Measurements from ENCODE around the gene SMAD9.
A peak's percentile ranks its signal among the peaks of the same experiment; 100 is the strongest.

SMAD9 gene

GRCh38 chr13:36862002-36862685, 57.9 kb downstream of the SMAD9 start:
- DNase-seq: no peak

- DNase-seq: no peak
Measured at GRCh38 chr13:36859259-36859658, 60.8 kb downstream of the SMAD9 start.

- no peak for DNase-seq
Measured at GRCh38 chr13:36858290-36858689, 61.7 kb downstream of the SMAD9 start.

- no peak for DNase-seq
Measured at GRCh38 chr13:36857253-36857652, 62.8 kb downstream of the SMAD9 start.

GRCh38 chr13:36850790-36851438, 69.1 kb downstream of the SMAD9 start:
- no peak for DNase-seq

GRCh38 chr13:36848199-36848982, 71.6 kb downstream of the SMAD9 start:
- DNase-seq: no peak

GRCh38 chr13:36847606-36848005, 72.4 kb downstream of the SMAD9 start:
- DNase-seq: no peak

- DNase-seq: no peak
Measured at GRCh38 chr13:36841391-36841790, 78.6 kb downstream of the SMAD9 start.

GRCh38 chr13:36840718-36841250, 79.3 kb downstream of the SMAD9 start:
- no peak for DNase-seq

GRCh38 chr13:36839981-36840380, 80.1 kb downstream of the SMAD9 start:
- no peak for DNase-seq

- DNase-seq: no peak
Measured at GRCh38 chr13:36839281-36839680, 80.8 kb downstream of the SMAD9 start.

GRCh38 chr13:36837354-36838092, 82.5 kb downstream of the SMAD9 start:
- DNase-seq: no peak

- DNase-seq: no peak
Measured at GRCh38 chr13:36834299-36834698, 85.7 kb downstream of the SMAD9 start.

- DNase-seq: no peak
Measured at GRCh38 chr13:36831291-36831690, 88.7 kb downstream of the SMAD9 start.

- no peak for DNase-seq
Measured at GRCh38 chr13:36829753-36830152, 90.3 kb downstream of the SMAD9 start.

GRCh38 chr13:36822785-36823184, 97.3 kb downstream of the SMAD9 start:
- DNase-seq: no peak

- DNase-seq: no peak
Measured at GRCh38 chr13:36820222-36820621, 99.8 kb downstream of the SMAD9 start.

GRCh38 chr13:36819739-36820090, 100.3 kb downstream of the SMAD9 start:
- DNase-seq: no peak

- DNase-seq: peak; percentile 90
Measured at GRCh38 chr13:36818804-36819738, 101.0 kb downstream of the SMAD9 start, which contains the start of gene RFXAP. Gene RFXAP, plus strand, starts transcription at chr13:36819222. Its CDS starts 136 bp downstream, at chr13:36819358.

GRCh38 chr13:36817996-36818803, 101.8 kb downstream of the SMAD9 start:
- DNase-seq: no peak

GRCh38 chr13:36815062-36815461, 105.0 kb downstream of the SMAD9 start:
- no peak for DNase-seq
